Measurements from ENCODE around the gene IDNK. TPM values are rescaled to one million over a fixed set of nuclear protein-coding genes. Genes with fewer than 3 reads are reported as not detected.

The IDNK gene
- total and polyA plus RNA-seq, 10 of the 15 experiments (the other 5 are each of a cell fraction or from before 2014, with no cell fraction given), result 7.0 to 19.1 (median 10.6) TPM

DNA sequence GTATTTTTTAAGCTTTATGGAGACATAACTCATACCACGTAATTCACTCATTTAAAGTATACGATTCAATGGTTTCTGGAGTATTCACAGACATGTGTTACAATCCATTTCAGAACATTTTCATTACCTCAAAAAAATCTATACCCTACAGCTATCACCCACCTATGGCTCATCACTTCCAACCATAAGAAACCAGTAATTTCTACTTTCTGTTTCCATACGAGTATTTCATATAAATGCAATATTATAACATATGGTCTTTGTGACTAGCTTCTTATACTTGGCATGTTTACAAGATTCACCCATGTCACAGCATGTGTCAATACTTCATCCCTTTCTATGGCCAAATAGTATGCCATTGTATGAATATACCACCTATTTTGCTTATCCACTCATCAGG lies 66.0 kb downstream of the IDNK start:
- TF ChIP-seq ASH2L (IDR thresholded peaks at IDR 0.05; ENCODE audit: borderline replicate concordance, low read depth) (no peak), ATF7 (IDR thresholded peaks at IDR 0.05; ENCODE audit: low read depth) (no peak), ATF2 (IDR thresholded peaks at IDR 0.05; ENCODE audit: low read length) (no peak), CEBPB (IDR thresholded peaks at IDR 0.05; ENCODE audit: borderline replicate concordance in 1 of 2, low read depth in 2 of 2, low read length in 2 of 2) (no peak), BACH1 (IDR thresholded peaks at IDR 0.05; ENCODE audit: borderline replicate concordance) (no peak), IRF5 (IDR thresholded peaks at IDR 0.05; ENCODE audit: borderline replicate concordance) (no peak), SMARCA5 (IDR thresholded peaks at IDR 0.05) (no peak), HDAC2 (IDR thresholded peaks at IDR 0.05) (no peak), TARDBP (IDR thresholded peaks at IDR 0.05; ENCODE audit: borderline replicate concordance) (no peak), ZBED1 (IDR thresholded peaks at IDR 0.05; ENCODE audit: borderline replicate concordance) (no peak), KLF5 (IDR thresholded peaks at IDR 0.05; ENCODE audit: partially characterized antibody) (no peak), STAT3 (IDR thresholded peaks at IDR 0.05; ENCODE audit: low read depth, low read length) (no peak), EGR1 (IDR thresholded peaks at IDR 0.05; ENCODE audit: borderline replicate concordance in 1 of 2, low read depth in 2 of 2, low read length in 2 of 2) (no peak), RCOR1 (conservative IDR thresholded peaks at IDR 0.05; ENCODE audit: low read depth, low read length) (no peak), RBBP5 (conservative IDR thresholded peaks at IDR 0.05) (no peak), TCF3 (IDR thresholded peaks at IDR 0.05; ENCODE audit: borderline replicate concordance, insufficient read depth, low read depth, low read length) (no peak), CREB1 (IDR thresholded peaks at IDR 0.05; ENCODE audit: low read depth) (no peak), ZNF217 (IDR thresholded peaks at IDR 0.05) (no peak), E2F8 (IDR thresholded peaks at IDR 0.05; ENCODE audit: low read depth, partially characterized antibody) (no peak)
- SMC1A ChIA-PET (ENCODE audit: uncharacterized antibody, unreplicated experiment), result interaction anchor here (0.8 to 3.2 kb wide), 5 partner anchors 9 to 69 kb away, joined by 3 to 18 read pairs (median 3); partner anchors contain the start of gene UBQLN1
- Histone ChIP-seq H3K27ac (ENCODE audit: control insufficient read depth, insufficient read depth) (no peak overlapping the region), H4K20me1 (ENCODE audit: control insufficient read depth, insufficient read depth) (no peaks in the 10 kb centered on the region; the same call in 1 of the 2 replicates), H3K9me3 (replicated peaks; ENCODE audit: control insufficient read depth, insufficient read depth, low read length) (no peaks in the 10 kb centered on the region), H3K27me3 (replicated peaks in 1 of 2; ENCODE audit: control insufficient read depth in 2 of 2, insufficient read depth in 2 of 2, low read length in 1 of 2) (no peaks in the 10 kb centered on the region), H3K36me3 (ENCODE audit: control insufficient read depth in 2 of 2, insufficient read depth in 2 of 2, low read length in 1 of 2) (peaks cover 0 to 7% of the 10 kb centered on the region in 2 experiments; a peak in 1 of 4 replicates), H2AFZ (ENCODE audit: control insufficient read depth, low read depth, low read length) (no peak overlapping the region), H3K9ac (ENCODE audit: control insufficient read depth, insufficient read depth, low read length) (no peak overlapping the region), H3K4me1 (ENCODE audit: control insufficient read depth, insufficient read depth, low read length) (peaks cover 10% of the 10 kb centered on the region), H3K79me2 (ENCODE audit: control insufficient read depth, insufficient read depth, low read length) (peaks cover 94% of the 10 kb centered on the region), H3K4me3 (no peak overlapping the region), H3K4me2 (ENCODE audit: control insufficient read depth, insufficient read depth) (no peak overlapping the region)
- DNase-seq (ENCODE audit: low read depth, low spot score) (no peak), FAIRE-seq (no peak), ATAC-seq (peak; percentile 21)
- BruUV-seq (replicated peaks), result no TSS peak
- POLR2A ChIA-PET, result interaction anchor here (0.5 to 2.5 kb wide), 2 partner anchors 19 to 292 kb away, joined by 3 to 7 read pairs; partner anchors contain the start of gene UBQLN1
- RAD21 ChIA-PET (ENCODE audit: unreplicated experiment), result interaction anchor here (0.9 kb wide), 1 partner anchor 19 kb away, joined by 4 read pairs; the partner anchor contains the start of gene UBQLN1
- CTCF ChIA-PET, result interaction anchor here (1.2 to 1.3 kb wide), 2 partner anchors 14 to 40 kb away, joined by 3 read pairs; no protein-coding TSS in a partner anchor
- intact Hi-C loops (cut with micrococcal nuclease; ENCODE audit: unreplicated experiment), result no loop called here
- in situ Hi-C loops (cut with MboI), result no loop called here
- WGBS (ENCODE audit: insufficient coverage, insufficient replicate concordance, low lambda C conversion rate, missing lambda C conversion rate), result 92% methylated on average over 3 of the region's 3 CpGs
